HEK293T (cell line): ENCODE measurements around the gene C1QTNF9B.
A peak's percentile ranks its signal among the peaks of the same experiment; 100 is the strongest.
"Not testable (repeated sequence)": the region's sequence is repeated elsewhere in the genome, so short reads cannot be mapped to it uniquely, and the experiment has no call there.

Experiments used
- CTCF ChIA-PET: fragments of 350-600 bp; formaldehyde crosslinking; extraction: SDS; loops from one replicate; lab custom pipeline; 2021; ENCODE audit warnings: antibody characterized with exemption, inconsistent platforms; lab: Yijun Ruan, JAX
- POLR2A ChIA-PET: fragments of 350-600 bp; formaldehyde crosslinking; extraction: SDS; loops from one replicate; lab custom pipeline; 2020; ENCODE audit warnings: antibody characterized with exemption, inconsistent platforms; lab: Yijun Ruan, JAX
- DNase-seq: peaks from one replicate; pipeline ENCODE4 v3.0.0; 2012; ENCODE audit warnings: mixed read lengths; ENCODE audit errors: extremely low spot score
- ARNT ChIP-seq: fragments of 450-650 bp; IDR thresholded peaks from 2 replicates; pipeline ENCODE4 v1.6.1; 2017; ENCODE audit warnings: mild to moderate bottlenecking
- BHLHE40 ChIP-seq: fragments of 450-650 bp; IDR thresholded peaks from 2 replicates; pipeline ENCODE4 v1.6.1; 2016; ENCODE audit warnings: mild to moderate bottlenecking, moderate library complexity, borderline replicate concordance
- CTBP1 ChIP-seq: fragments of 450-650 bp; IDR thresholded peaks from 2 replicates; pipeline ENCODE4 v1.6.1; 2016; ENCODE audit warnings: borderline replicate concordance
- ELF4 ChIP-seq: fragments of 450-650 bp; IDR thresholded peaks from 2 replicates; pipeline ENCODE4 v1.6.1; 2017; ENCODE audit warnings: antibody characterized with exemption
- FOXA1 ChIP-seq: fragments of 450-650 bp; IDR thresholded peaks from 2 replicates; pipeline ENCODE4 v1.6.1; 2016; ENCODE audit warnings: mild to moderate bottlenecking
- FOXK2 ChIP-seq: fragments of 450-650 bp; IDR thresholded peaks from 2 replicates; pipeline ENCODE4 v1.6.1; 2016; ENCODE audit warnings: mild to moderate bottlenecking
- L3MBTL2 ChIP-seq: fragments of 450-650 bp; conservative IDR thresholded peaks from 2 replicates; pipeline ENCODE4 v1.6.1; 2016; ENCODE audit warnings: mild to moderate bottlenecking
- LEF1 ChIP-seq: fragments of 450-650 bp; IDR thresholded peaks from 2 replicates; pipeline ENCODE4 v1.6.1; 2017; ENCODE audit warnings: mild to moderate bottlenecking, borderline replicate concordance
- NFRKB ChIP-seq: fragments of 450-650 bp; IDR thresholded peaks from 2 replicates; pipeline ENCODE4 v1.6.1; 2016; ENCODE audit warnings: mild to moderate bottlenecking, moderate library complexity
- SP1 ChIP-seq: fragments of 450-650 bp; IDR thresholded peaks from 2 replicates; pipeline ENCODE4 v1.6.1; 2017
- SUZ12 ChIP-seq: fragments of 450-650 bp; IDR thresholded peaks from 2 replicates; pipeline ENCODE4 v1.6.1; 2016; ENCODE audit warnings: mild to moderate bottlenecking
- TARDBP ChIP-seq: fragments of 450-650 bp; IDR thresholded peaks from 2 replicates; pipeline ENCODE4 v1.6.1; 2016
- ZNF384 ChIP-seq: fragments of 450-650 bp; IDR thresholded peaks from 2 replicates; pipeline ENCODE4 v1.6.1; 2016

C1QTNF9B gene

GRCh38 chr13:23901365-23901764, 4.1 kb upstream of the C1QTNF9B start:
- ChIA-PET POLR2A (no interaction called here), CTCF (no interaction called here)
- DNase-seq, result no peak
- TF ChIP-seq LEF1 (no peak), ARNT (no peak), ELF4 (no peak), BHLHE40 (no peak), SP1 (no peak)

DNA sequence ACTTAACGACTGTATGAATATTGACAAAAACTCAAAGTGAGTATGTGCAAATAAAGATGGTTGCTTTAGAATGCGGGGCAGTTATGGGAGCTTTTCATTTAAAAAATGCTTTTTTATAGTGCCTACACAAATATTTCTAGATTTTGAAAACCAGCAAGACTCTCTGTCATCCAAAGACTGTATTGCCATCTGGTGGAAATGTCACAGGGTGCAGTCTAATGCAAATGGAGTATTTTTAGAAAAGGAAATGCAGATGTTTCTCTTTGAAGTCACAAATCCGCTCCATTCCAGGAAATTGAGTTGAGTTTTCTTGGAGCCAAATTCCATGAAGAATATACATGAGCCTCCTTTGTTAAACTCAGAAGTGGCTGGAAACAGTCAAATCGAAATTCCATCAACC, 2.3 kb upstream of the C1QTNF9B start:
- ChIA-PET POLR2A (no interaction called here), CTCF (interaction anchor here (2.3 kb wide), 1 partner anchor 10 kb away, joined by 5 read pairs; the partner anchor contains the start of gene MIPEP)
- TF ChIP-seq BHLHE40 (no peak), LEF1 (no peak), SUZ12 (no peak), CTBP1 (no peak), NFRKB (no peak), ELF4 (no peak), ARNT (no peak), L3MBTL2 (no peak), TARDBP (no peak), ZNF384 (no peak)
- DNase-seq, result no peak

DNA sequence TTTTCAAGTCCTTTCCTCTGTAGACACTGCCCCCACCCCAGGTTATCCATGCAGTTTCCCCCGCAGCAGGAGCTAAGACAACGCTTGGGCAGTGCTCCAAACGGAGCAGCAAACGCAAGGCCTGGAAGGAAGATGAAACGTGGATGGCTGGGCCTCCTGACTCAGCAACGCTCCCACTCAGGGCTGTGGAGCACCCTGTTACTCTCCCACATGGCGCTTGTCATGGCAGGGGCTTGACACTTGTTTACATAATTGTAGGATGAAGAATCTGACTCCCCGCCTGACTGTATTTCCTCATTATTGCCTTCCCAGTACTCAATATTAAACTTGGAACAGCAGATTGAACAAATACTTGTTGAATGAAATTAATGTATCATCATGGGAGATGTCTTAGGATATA, 799 bp upstream of the C1QTNF9B start:
- POLR2A ChIA-PET, result no interaction called here
- TF ChIP-seq TARDBP, result no peak
- no peak for TF ChIP-seq NFRKB
- TF ChIP-seq CTBP1, result no peak
- no peak for TF ChIP-seq ZNF384
- TF ChIP-seq ELF4, result no peak
- CTCF ChIA-PET, result interaction anchor here (2.3 kb wide), 1 partner anchor 9 kb away, joined by 5 read pairs; the partner anchor contains the start of gene MIPEP
- DNase-seq, result no peak

- POLR2A ChIA-PET, DNase-seq, CTCF ChIA-PET: not testable (repeated sequence)
Observed at GRCh38 chr13:23894746-23895145, 2.6 kb downstream of the C1QTNF9B start.

DNA sequence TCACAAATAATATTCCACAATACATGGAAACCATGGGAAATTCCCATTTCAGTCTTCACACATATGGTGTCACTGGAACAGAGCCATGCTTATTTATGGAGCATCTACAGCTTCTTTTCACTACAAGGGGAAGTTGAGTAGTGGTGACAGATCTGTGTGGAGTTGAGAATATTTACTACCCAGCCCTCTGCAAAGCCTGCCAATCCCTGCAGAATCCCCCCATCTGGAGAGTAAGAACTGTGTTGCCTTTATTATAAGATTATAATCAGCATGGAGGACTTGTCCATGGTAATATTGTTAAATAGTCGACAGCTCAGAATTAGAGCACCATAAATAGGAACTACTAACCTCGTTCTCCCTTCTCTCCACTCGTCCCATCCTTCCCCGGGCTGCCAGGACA, 3.5 kb downstream of the C1QTNF9B start:
- CTCF ChIA-PET, POLR2A ChIA-PET: not testable (repeated sequence)

DNA sequence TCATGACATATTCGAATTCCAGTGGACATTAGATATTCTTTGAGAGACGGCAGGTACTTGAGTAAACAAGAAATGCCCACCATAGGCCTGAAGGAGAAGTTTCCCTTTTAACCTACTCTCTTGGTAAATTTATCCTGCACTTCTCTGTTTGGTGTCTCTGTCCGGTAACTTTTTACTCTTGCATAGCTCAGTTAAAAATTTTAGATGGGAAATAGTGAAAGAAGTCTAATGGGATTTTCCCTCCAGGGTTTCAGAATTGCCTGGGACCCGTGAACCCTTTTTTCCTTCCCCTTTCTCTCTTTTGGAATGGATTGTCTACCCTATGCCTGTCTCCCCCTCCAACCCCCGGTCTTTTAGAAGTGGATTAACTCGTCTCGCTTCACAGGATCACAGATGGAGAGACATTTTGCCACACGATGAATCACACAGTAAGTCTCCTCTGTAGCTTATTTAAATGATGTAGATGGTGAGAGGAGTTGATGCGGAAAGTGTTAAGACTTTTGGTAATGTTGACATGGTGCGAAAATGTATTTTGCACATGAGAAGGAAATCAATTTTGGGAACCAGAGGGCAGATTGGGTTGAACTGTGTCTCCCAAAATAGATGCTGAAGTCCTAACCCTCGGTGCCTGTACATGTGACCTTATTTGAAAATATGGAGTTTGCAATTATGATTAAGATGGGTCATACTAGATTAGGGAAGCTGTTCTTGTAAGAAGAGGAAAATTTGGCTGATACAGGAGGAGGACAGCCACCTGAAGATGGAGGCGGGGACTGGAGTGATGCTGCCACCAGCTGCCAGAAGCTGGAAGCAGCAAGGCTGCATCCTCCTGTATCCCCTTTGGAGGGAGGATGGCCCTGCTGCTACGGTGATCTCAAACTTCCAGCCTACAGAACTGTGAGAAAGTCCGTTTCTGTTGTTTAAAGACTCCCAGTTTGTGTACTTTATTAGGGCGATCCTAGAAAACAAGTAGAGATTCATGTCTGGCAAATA, 7.4 kb downstream of the C1QTNF9B start:
- DNase-seq, result no peak

More for the DNA sequence above, 3.5 kb downstream of the C1QTNF9B start:
- not testable (repeated sequence) for DNase-seq

GRCh38 chr13:23888658-23889614, 8.4 kb downstream of the C1QTNF9B start, which contains the start of gene MIPEP:
MIPEP (minus strand) TSS chr13:23889400; CDS start chr13:23889320, 80 bp downstream.
- peak; percentile 86 for DNase-seq
- TF ChIP-seq CTBP1 (no peak), L3MBTL2 (peak; percentile 47; the same call in 1 of the 2 replicates), ELF4 (peak; percentile 93)
- ChIA-PET CTCF (interaction anchor here (0.6 to 2.0 kb wide), 4 partner anchors 10 to 435 kb away, joined by 3 to 5 read pairs (median 3); no protein-coding TSS in a partner anchor), POLR2A (interaction anchor here (1.3 kb wide), 1 partner anchor 10 kb away, joined by 6 read pairs; no protein-coding TSS in a partner anchor)

More for the DNA sequence above, 7.4 kb downstream of the C1QTNF9B start:
- TF ChIP-seq L3MBTL2 (0 out of 2 replicates have a peak, but pooled peaks have one; percentile 2), ELF4 (no peak)
- POLR2A ChIA-PET, result interaction anchor here (0.9 kb wide), 1 partner anchor 424 kb away, joined by 3 read pairs; no protein-coding TSS in a partner anchor
- CTCF ChIA-PET, result interaction anchor here (0.6 to 2.0 kb wide), 6 partner anchors 9 to 1578 kb away, joined by 3 to 5 read pairs (median 3); no protein-coding TSS in a partner anchor

DNA sequence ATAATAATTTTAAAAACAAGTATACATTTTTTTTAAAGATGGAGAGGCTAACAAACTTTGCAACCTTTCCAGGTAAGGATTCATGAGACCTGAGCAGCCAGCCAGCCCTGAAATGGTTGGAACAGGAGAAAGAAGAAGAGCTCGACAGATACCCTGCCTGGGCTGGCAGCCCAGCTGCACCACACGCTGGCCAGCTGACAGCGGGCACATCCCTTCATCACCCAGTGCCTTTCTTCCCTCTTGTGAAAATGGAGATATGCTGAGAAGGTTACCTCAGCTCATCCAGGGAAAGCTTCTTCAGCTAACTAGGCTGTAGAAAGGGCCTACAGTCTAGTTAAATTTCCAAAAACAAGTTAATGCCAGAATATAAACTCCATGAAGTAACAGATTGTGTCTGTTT, 12.9 kb downstream of the C1QTNF9B start:
- CTCF ChIA-PET, POLR2A ChIA-PET: not testable (repeated sequence)

GRCh38 chr13:23883255-23883654, 14.0 kb downstream of the C1QTNF9B start:
- POLR2A ChIA-PET, result no interaction called here
- CTCF ChIA-PET, result no interaction called here
- no peak for TF ChIP-seq FOXA1
- TF ChIP-seq TARDBP, result no peak
- no peak for TF ChIP-seq LEF1
- no peak for TF ChIP-seq CTBP1
- no peak for TF ChIP-seq SP1
- no peak for TF ChIP-seq L3MBTL2
- TF ChIP-seq FOXK2, result no peak
- no peak for TF ChIP-seq NFRKB
- TF ChIP-seq ELF4, result no peak
- DNase-seq, result no peak

More for the DNA sequence above, 12.9 kb downstream of the C1QTNF9B start:
- DNase-seq, result not testable (repeated sequence)

GRCh38 chr13:23881402-23881800, 15.9 kb downstream of the C1QTNF9B start:
- POLR2A ChIA-PET, DNase-seq: not testable (repeated sequence)
- CTCF ChIA-PET, result interaction anchor here (0.7 kb wide), 1 partner anchor 315 kb away, joined by 4 read pairs; no protein-coding TSS in a partner anchor

GRCh38 chr13:23880493-23881401, 16.6 kb downstream of the C1QTNF9B start:
- CTCF ChIA-PET, POLR2A ChIA-PET, DNase-seq: not testable (repeated sequence)
